Urinary bladder (tissue), 4 donors: ENCODE measurements around the gene TPRN. TPM values are rescaled to one million over a fixed set of nuclear protein-coding genes. Genes with fewer than 3 reads are reported as not detected.

Source experiments
- DNase-seq: peaks from one replicate; pipeline ENCODE4 v3.0.0-alpha.2; 2015; ENCODE audit errors: extremely low spot score
- H3K27ac ChIP-seq: one replicate; pipeline ENCODE4 v1.5.1; 2013; ENCODE audit warnings: low read depth, mild to moderate bottlenecking, moderate library complexity
- H3K36me3 ChIP-seq: one replicate; pipeline ENCODE4 v1.6.1; 2013; ENCODE audit warnings: mild to moderate bottlenecking, moderate library complexity; ENCODE audit not compliant: insufficient read depth
- H3K4me1 ChIP-seq: one replicate; pipeline ENCODE4 v1.6.1; 2013; ENCODE audit warnings: mild to moderate bottlenecking, moderate library complexity; ENCODE audit not compliant: insufficient read depth
- H3K4me3 ChIP-seq: one replicate; pipeline ENCODE4 v1.5.1; 2013; ENCODE audit warnings: low read depth, low read length
- WGBS: extraction: QIAGEN DNeasy Blood & Tissue Kit; methylation state at CpG from one replicate; pipeline ENCODE4 v1.1.7; 2013; 5-methylcytosine and 5-hydroxymethylcytosine counted together
- polyA plus RNA-seq: library from polyadenylated mRNA; stranded (reverse); fragments of 200-250 nt; gene quantifications from one replicate; pipeline ENCODE4 v1.2.3, GENCODE V29; 2013
- total RNA-seq: library from RNA; depleted of rRNA; stranded (reverse); fragments of >200 nt; gene quantifications from one replicate; pipeline ENCODE4 v1.2.3, GENCODE V29; 2014
- donor health status: healthy with polysubstance abuse.
- donor health status: healthy.

Gene TPRN
- total and polyA plus RNA-seq, 2 donors, result 3.0 to 9.3 TPM

DNA sequence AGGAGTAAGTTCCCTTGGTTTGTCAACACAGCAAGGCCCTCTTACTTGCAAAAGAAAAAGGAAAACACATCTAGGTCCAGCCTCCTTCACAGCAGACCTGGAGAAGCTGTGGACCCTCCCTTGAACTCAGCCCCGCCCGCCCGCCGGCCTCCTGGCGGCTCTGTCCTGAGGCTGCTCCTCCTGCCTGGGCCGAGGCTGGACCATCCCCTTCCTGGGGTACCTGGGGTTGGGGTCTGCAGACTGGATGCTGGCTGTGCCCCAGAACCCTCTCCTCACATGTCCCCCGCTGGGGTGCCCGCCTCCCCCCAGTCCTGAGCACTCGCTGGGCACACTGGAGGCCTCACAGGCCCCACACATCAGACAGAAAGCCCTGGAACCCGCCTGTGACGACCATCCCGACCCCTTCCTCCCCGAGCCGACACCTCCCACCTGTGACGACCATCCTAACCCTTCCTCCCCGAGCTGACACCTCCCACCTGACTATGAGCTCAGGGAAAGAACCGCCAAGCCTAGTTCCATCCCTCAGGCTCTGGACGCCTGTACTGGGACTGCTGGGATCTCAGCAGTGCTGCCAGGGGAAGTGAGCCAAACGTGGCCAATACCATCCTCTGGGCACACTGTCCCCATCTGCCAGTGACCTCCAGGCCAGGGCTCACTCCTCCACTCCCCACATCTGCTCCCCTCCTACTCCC is 21.5 kb downstream of the TPRN start:
- H3K27ac ChIP-seq, result no peak overlapping the region
- no peak for DNase-seq
- 90% methylated on average over 19 of the region's 19 CpGs for WGBS
- no peaks in the 10 kb centered on the region for H3K4me1 ChIP-seq
- peaks cover 5% of the 10 kb centered on the region for H3K36me3 ChIP-seq
- H3K4me3 ChIP-seq, result no peak overlapping the region

DNA sequence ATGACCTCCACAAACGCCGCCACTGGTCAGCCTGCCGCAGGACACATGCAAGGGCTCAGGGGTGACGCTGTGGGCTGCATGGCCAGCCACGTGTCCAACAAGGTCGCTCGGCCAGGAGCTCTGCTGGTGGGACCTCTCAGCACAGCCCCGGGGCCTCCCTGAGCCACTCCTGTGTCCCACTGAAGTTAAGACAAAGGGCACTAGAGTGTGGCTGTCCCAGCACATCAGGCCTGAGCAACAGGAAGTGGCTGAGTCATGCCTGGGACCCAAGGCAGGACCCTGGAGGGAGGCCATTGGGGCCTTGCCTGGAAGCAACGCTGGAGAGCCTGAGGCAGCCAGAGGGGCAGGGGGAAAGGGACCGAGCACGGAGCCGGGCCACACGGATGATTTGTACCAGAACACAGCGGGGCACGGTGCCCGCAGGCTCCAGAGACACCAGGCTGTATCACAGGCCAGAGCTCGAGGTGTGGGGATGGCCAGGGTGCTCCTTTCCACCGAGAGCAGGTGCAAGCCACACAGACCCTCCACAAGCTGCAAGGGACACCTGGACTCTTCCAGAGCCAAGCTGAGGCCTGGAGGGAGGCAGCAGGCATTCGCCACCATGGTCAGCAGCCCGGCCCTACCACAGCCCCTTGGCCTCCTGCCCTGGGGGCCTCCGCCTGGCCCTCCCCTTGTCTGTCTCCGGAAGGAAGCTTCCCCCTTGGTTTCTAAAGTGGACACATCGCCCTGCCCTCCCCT is 22.2 kb downstream of the TPRN start:
- H3K27ac ChIP-seq, result no peak overlapping the region
- H3K36me3 ChIP-seq, result peaks cover under 1% of the 10 kb centered on the region
- no peaks in the 10 kb centered on the region for H3K4me1 ChIP-seq
- no peak overlapping the region for H3K4me3 ChIP-seq
- 91% methylated on average over 23 of the region's 23 CpGs for WGBS
- no peak for DNase-seq

DNA sequence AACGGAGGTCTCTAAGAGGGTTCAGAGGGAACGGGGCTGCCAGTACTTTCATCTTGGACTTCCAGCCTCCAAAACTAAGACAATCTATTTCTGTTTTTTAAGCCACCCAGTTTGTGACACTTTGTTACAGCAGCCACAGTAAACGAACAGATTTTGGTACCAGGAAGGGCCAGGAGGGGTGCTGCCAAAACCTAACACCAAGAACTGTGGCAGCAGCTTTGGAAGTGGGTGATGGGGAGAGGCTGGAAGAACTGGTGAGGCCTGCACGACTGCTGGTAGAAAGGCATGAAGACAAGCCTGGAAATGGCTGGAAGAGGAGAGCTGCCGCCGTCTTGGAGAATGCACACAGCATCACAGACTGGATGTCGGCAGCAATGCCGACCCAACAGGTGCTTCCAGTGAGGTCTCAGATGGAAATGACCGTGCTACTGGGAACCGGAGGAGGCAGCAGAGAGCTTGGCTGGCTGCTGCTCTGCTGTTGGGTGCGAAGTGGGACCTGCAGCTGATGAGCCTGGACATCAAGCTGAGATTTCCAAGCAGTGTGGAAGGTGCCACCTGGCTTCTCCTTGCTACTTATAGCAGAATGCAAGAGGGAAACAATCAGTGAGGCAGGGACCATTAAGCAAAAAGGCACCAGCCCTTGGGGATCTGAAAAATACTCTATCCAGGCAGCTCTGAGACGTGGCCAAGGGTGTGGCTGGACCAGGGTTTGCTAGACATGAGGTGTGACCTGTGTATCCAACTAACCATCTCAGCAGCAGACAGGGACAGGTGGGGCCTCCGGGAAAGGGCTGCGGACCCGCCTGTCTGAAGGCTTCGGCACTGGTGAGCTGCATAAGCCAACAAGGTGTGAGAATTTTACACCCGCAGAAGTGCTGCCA is 24.0 kb downstream of the TPRN start:
- H3K27ac ChIP-seq, result no peak overlapping the region
- H3K4me1 ChIP-seq, result no peaks in the 10 kb centered on the region
- WGBS, result 57% methylated on average over 17 of the region's 17 CpGs
- H3K4me3 ChIP-seq, result no peak overlapping the region
- DNase-seq, result no peak
- H3K36me3 ChIP-seq, result no peaks in the 10 kb centered on the region

DNA sequence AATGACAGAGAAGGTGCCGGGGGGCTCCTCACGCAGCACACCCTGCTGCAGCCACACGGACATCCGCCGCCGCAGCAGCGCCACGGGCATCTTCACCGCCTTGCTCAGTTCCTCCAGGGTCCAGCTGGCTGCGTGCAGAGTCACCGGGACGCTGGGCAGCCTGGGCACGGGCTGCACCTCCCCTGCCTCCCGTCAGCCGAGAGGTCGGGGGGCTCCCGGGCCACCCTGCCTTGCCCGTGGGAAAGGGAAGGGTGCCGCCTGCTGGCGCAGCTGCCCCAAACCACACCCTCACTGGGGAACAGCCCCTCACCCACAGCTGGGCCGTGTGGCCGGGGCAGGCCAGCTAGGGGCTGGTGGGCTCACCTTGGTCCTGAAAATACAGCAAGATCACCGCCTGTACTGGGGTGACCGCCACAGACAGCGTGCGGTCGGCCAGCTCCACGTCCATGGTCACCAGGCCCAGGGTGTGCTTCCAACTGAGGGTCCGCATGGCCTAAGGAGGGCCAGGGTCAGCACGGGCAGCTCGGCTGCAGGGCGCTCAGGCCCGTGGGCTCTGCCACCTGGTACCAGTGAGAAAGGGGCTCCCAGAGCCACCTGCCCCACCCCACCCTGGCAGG is 25.1 kb downstream of the TPRN start:
- H3K27ac ChIP-seq, result no peak overlapping the region
- H3K36me3 ChIP-seq, result no peaks in the 10 kb centered on the region
- no peak for DNase-seq
- H3K4me1 ChIP-seq, result no peaks in the 10 kb centered on the region
- no peak overlapping the region for H3K4me3 ChIP-seq
- 39% methylated on average over 33 of the region's 33 CpGs for WGBS

DNA sequence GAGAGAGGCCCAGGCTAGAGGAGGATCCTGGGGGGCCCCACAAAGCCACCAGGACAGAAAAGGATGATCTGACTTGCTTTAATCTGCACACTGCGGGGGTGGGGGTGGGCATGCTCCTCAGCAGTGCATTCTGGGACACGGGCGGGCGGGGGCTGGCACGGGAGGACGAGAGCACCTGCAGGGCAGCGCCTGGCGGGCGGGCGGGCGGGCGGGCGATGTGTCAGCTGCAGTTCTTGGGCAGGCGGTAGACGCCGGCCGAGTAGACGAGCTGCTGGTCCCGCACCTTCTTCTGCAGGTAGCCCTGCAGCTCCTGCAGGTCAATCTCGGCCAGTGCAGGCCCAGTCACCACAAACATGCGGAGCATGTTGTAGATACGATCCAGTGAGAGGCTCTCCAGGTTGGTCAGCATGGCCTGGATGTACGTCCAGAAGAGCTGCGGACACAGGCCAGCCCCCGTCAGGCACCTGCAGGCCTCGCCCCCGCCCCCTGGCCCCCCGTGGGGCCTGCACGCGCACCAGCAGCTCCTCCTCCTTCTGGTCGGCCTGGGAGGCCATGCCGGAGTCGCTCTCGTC is 25.7 kb downstream of the TPRN start:
- H3K27ac ChIP-seq, result no peak overlapping the region
- H3K36me3 ChIP-seq, result no peaks in the 10 kb centered on the region
- DNase-seq, result no peak
- 49% methylated on average over 34 of the region's 34 CpGs for WGBS
- no peak overlapping the region for H3K4me3 ChIP-seq
- H3K4me1 ChIP-seq, result no peaks in the 10 kb centered on the region

DNA sequence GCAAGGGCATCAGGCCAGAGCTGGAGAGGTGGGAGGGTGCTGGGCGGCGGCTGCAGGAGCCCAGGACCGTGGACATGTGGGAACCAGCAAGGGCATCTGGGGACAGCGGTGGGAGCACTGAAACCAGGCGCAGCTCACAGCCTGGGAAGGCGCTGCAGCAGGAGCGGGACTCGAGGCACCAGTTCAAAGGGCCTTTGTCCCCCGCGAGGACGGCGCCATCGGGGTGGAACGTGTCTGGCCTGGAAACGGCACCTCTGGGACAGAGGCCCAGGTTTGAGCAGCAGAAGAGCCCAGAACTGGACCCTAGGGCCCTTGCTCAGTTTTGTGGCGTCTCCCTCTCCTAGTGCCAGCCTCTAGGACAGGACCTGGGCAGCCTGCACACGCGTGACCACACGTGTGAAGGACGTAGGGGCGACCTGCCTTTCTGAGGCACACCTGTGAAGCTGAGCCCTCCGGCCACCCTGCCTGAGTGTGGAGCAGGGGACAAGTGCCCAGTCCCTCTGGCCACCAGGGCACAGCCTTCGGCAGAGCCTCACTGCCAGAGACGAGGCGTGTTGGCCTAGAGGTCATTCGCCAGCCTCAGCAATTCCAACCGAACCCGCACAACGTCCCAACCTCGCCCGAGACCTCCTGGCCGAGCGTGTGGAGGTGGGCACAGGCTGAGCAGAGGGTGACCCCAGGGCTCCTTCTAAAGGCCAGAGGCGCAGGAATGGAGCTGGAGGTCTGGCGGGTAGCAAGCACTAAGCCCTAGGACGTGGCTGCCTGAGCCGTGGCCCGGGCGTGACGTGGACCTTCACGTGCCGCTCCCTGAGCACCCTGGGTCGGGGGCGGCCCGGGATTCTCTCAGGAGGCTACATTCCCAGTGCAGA is 26.5 kb downstream of the TPRN start:
- 84% methylated on average over 45 of the region's 45 CpGs for WGBS
- no peak overlapping the region for H3K27ac ChIP-seq
- DNase-seq, result no peak
- H3K4me1 ChIP-seq, result peaks cover 3% of the 10 kb centered on the region
- no peak overlapping the region for H3K4me3 ChIP-seq
- no peaks in the 10 kb centered on the region for H3K36me3 ChIP-seq

DNA sequence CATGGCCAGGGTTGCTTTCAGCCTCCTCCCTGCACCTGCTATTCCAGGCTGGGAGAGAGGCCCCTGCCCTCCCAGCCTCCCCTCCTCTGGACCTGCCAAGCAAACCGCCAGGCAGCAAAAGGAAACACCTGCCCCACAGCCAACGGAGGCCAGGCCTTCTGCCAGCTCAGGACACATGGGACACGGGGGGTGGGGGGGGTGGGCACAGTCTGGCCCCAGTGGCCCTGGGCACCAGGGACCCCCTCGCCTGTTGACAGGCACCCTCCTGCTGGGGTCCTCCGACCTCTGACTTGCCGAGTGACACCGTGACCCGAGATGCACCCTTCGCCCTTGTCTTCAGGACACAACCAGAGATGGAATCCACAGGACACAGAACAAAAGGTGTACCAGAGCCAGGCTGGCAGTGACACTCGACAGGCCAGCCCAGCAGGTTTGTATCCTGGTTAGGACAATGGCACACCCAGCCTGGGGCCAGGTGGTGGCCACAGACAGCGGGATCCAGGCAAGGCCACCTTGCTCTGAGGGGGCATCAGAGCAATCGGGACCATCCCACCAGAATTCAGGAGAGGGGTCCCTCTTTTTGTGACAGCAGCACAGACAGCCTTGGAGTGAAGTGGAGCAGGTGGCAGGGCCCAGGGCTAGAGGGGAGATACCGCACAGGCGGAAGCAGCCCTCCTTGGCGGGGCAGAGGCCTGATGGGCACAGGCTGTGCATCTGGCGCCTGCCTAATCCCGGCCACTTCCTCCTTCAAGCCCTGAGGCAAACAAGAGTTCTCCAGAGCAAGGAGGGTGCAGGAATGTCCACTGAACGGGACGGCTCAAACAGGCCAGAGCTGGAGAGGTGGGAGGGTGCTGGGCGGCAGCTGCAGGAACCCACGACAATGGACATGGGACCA is 27.4 kb downstream of the TPRN start:
- no peak for DNase-seq
- no peak overlapping the region for H3K4me3 ChIP-seq
- H3K27ac ChIP-seq, result no peak overlapping the region
- no peaks in the 10 kb centered on the region for H3K36me3 ChIP-seq
- H3K4me1 ChIP-seq, result peaks cover 3% of the 10 kb centered on the region
- WGBS, result 63% methylated on average over 21 of the region's 21 CpGs

DNA sequence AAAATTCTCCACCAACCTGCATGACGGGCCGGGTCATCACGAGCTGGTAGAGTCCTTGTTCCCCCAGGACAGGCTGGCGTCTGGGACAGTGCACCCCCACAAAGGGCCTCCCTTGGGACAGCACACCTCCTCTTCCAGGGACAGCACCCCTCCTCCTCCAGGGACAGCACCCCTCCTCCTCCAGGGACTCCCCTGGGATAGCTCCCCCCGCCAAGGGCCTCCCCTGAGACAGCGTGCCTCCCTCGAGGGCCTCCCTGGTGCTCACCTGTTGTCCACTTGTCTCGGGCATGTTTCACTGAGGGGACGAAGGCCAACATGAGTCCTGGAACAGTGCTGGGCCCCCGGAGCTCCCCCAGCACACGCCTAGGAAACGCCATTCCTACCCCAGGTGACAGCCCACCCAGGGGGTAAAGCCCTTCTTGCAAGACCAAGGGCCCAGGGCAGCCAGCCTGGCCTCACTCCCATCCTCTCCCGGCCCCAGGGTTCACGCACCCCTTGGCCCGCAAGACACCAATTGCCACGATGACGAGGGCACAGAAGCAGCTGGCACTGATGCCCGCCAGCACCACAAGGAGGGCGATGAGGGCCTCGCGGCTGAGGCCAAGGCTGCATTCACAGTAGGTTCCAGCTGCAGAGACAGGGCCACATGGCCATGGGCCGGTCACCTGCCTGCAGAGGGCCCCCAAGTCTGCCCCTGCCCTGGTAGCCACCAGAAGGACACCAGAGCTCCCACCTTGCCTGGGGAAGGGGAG is 29.2 kb downstream of the TPRN start:
- no peak overlapping the region for H3K27ac ChIP-seq
- H3K36me3 ChIP-seq, result no peaks in the 10 kb centered on the region
- whole genome bisulfite sequencing, result 84% methylated on average over 22 of the region's 22 CpGs
- peaks cover 3% of the 10 kb centered on the region for H3K4me1 ChIP-seq
- no peak for DNase-seq
- H3K4me3 ChIP-seq, result no peak overlapping the region

DNA sequence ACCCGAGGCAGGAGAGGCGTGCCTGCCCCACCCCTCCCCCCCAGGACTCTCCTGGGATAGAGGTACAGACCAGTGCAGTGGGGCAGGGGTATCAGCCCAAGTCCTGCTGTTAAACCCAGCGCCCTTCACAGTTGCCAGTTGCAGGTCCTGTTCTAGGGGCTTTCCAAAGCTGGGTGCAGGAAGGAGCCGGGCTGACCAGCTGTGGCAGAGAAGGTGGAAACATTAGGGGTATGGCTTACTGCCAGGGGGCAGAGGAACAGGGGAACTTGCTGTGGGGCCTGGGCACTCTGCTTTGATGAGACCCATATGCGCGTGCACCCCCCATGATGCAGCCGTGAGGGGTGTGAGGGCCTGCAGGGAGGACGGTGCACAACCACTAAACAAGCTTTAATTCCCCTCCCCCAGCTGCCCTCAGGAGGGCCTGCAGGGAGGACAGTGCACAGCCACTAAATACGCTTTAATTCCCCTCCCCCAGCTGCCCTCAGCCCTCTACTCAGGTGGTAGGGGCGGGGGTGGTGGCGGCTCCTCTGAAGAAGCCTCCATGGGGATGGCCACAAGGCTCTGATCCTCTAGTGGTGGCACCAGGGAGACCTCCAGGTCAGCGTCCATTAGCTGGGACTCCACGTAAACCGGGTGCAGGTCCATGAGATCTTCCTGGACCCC is 29.9 kb downstream of the TPRN start:
- Histone ChIP-seq H3K27ac (no peak overlapping the region), H3K36me3 (no peaks in the 10 kb centered on the region), H3K4me1 (peaks cover 3% of the 10 kb centered on the region), H3K4me3 (no peak overlapping the region)
- 41% methylated on average over 14 of the region's 14 CpGs for WGBS
- DNase-seq, result no peak

DNA sequence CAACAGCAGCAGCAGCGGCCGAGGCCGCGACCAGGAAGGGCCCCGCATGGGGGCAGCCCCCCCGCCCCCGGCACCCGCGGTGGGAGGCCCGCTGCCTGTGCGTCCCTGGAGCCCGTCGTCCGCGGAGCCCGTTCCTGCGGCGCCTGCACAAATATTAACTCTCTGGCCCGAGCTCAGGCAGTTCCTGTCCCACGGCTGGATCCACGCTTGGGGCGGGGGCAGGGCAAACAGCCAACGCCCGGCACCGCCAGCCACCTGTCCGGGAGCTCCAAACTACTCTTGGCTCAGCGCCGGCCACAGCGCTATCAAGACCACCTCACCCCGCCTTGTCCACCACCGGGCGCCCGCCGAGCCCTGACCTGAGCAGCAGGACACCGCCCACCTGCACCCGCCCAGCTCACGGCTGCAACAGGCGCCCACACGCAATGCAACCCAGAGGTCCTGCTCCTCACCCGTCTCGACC is 30.6 kb downstream of the TPRN start, which contains the start of gene LRRC26:
Gene LRRC26 (minus strand): TSS at position 156 of the 463 bp plus-strand sequence. CDS start 108 bp downstream, at position 48.
- 10% methylated on average over 41 of the region's 41 CpGs for WGBS
- no peak for DNase-seq

More for the DNA sequence above, 30.6 kb downstream of the TPRN start, which contains the start of gene LRRC26:
- peak within 1 kb of the TSS; percentile 40 for H3K4me3 ChIP-seq
- no peak within 1 kb of the TSS for H3K27ac ChIP-seq
- peaks cover 3% of the 10 kb centered on the region for H3K4me1 ChIP-seq
- H3K36me3 ChIP-seq, result no peaks in the 10 kb centered on the region
